NCI-H524 treated with DMSO at 0.1 percent for 48 hours (cell line): ENCODE data around the gene NCS1.

Experiments used
- DNase-seq: peaks from one replicate; lab custom pipeline; 2025; lab: John Stamatoyannopoulos, UW

Gene NCS1

DNA sequence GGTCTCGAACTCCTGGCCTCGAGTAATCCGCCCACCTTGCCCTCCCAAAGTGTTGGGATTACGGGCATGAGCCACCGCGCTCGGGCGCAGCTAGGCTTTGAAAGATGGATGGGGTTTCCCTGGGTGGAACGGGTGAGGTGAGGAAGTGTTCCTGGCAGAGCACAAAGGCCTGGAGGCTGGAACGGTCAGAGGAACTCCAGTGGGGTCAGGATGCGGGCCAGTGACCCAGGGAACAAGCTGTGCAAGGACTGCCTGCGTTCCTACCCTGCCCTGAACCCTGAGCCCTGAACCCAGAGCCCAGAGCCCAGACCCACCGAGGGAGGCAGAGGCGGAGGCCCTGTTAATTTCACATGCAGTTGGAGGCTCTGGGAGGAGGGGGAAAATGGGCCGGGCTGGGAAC, 23.4 kb downstream of the NCS1 start:
- no peak for DNase-seq

GRCh38 chr9:130196643-130197042, 24.4 kb downstream of the NCS1 start:
- DNase-seq: no peak

DNA sequence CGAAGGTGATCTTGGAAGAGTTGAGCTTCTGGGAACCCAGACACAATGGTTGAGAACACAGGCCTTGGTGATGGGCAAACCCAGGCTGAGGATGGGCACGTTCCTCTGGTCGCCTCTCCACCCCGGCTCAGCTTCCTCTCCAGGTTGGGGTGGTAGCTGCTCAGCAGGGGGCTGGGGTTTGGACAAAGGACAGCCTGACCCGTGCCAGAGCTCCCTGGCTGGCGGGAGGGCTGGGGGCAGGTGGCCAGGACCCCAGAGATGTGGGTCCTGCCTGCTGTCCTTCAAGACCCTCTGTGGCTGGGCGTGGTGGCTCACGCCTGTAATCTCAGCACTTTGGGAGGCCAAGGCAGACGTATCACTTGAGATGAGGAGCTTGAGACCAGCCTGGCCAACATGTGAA, 25.2 kb downstream of the NCS1 start:
- no peak for DNase-seq

DNA sequence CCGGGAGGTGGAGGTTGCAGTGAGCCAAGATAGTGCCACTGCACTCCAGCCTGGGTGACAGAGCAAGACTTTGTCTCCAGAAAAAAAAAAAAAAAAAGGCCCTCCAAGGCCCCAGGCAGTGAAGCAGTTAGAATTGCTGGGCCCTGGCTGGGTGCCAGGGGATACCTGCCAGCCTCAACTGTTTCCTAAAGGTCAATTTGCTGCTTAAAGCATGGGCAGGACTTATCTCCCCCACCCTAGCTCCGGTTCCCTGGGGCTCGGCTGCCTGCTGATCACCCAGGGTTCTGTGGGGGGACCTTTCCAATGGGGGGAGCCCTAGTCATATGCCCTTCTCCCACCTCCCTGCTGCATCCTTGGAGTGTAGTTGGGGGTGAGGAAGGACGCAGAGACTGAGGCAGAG, 25.7 kb downstream of the NCS1 start:
- DNase-seq: no peak

DNA sequence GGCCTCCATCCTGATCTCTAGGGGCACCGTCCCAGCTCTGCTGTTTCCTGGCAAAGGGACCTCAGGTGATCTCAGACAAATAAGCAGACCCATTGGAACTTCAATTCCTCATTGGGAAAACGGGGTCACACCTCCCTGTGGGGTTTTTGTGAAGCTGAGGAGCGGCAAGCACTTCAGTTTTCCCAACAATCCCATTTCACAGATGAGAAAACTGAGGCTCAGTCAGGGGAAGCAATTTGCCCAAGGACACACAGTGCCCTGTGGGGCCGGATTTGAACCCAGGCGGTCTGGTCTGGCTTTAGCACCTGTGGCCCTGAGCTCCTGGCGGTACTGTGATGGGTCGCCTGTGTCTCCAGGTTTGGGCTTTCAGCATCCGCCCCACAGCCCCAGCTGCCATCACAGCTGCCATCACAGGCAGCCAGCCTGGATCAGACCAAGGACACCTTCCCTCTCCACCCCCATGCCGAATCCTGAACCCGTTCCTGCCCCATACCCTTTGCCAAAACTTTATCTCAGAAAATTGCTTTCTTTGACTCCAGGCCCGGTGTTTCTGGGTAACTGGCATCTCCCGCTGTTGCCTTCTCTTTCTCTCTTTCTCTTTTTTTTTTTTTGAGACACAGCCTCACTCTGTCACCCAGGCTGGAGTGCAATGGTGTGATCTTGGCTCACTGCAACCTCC, 26.4 kb downstream of the NCS1 start:
- DNase-seq: no peak

- DNase-seq: no peak
Measured at GRCh38 chr9:130199605-130200004, 27.4 kb downstream of the NCS1 start.

- DNase-seq: no peak
Measured at GRCh38 chr9:130200038-130200849, 28.0 kb downstream of the NCS1 start.

- no peak for DNase-seq
Measured at GRCh38 chr9:130201399-130201873, 29.2 kb downstream of the NCS1 start.

DNA sequence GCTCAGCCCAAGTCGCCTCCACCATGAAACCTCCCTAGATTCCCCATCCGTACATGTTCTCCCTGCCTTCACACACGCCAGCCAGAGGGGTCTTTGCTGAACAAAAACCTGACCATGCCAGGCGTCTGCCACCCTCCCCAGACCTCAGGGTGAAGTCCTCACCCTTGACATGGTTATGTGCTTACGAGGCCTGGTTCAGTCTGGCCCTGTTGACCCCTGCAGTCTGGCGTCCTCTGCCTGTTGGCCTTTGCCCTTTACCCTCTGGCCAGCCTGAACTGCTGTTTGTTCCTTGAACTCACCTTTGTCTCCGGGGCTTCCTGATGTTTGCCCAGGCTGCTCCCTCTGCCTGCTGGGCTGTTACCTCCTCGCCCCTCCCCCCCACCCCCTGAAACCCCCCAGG, 29.8 kb downstream of the NCS1 start:
- DNase-seq: no peak

- no peak for DNase-seq
Measured at GRCh38 chr9:130204341-130204740, 32.1 kb downstream of the NCS1 start.

DNA sequence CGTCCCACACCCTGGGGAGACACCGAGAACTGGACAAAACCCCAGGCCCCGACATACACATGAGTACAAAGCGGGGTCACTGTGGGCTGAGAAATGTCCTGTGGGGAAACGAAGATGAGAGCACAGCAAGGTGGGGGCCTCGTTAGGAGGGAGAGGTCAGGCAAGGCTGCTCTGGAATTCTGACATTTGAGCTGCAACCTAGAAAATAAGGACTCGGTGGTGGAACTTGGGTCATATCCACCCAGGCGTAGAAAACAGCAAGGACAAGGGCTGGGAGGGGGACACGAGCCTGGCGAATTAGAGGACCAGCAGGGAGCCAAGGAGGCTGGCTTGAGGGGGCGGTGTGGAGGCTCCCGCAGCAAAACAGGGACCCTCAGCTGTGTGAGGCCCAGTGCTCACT, 32.8 kb downstream of the NCS1 start:
- no peak for DNase-seq

- DNase-seq: no peak
Measured at GRCh38 chr9:130205912-130206311, 33.7 kb downstream of the NCS1 start.

DNA sequence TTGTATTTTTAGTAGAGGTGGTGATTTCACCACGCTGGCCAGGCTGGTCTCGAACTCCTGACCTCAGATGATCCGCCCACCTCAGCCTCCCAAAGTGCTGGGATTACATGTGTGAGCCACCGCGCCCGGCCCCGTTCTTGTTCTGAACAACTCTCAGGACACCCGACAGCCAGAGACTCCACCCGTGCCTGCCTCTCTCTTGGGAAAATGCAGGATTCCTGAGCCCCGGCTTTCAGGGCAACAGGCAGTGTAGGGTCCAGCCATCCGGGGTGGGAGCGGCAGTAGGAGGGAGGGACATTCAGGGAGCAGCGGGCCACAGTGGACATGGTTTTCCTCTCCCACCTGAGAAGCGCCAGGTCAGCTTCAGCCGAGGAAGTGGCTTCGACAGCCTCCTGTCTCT, 34.4 kb downstream of the NCS1 start:
- no peak for DNase-seq

GRCh38 chr9:130207241-130207992, 35.2 kb downstream of the NCS1 start:
- no peak for DNase-seq

DNA sequence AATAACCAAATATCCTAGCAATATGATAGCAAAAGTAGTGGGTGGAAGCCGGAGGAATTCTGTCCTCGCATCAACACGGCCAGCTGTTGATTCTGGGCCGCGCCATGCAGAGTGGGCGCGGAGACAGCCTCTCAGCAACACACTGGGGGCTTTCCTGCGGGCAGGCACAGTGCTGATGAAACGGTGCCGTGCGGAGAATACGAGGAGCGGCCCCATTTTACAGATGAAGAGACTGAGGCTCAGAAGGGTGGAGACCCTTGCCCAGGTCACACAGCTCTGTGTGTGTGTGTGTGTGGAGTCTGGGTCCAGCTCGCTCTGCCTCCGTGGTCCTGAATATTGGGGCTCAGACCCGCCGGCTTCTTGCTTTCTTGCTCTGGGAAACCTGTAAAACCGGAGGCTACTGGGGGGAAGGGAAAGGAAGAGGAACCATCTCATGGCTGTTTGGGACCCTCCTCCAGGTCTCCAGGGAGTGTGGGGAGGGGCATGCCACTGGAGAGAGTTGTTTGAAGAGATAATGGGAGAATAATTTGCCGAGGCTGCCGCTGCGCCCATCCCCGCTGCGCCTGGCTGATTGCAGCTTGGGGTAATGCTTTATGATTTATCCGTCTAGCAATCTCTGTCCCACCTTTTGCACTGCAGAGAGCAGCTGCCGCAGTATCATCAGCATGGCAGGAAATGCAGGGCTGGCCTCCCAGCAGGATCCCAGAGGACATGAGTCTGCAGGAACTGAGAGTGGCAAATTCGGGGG, 36.6 kb downstream of the NCS1 start:
- no peak for DNase-seq

GRCh38 chr9:130209422-130209821, 37.2 kb downstream of the NCS1 start:
- no peak for DNase-seq

GRCh38 chr9:130211548-130212226, 39.5 kb downstream of the NCS1 start:
- DNase-seq: no peak

DNA sequence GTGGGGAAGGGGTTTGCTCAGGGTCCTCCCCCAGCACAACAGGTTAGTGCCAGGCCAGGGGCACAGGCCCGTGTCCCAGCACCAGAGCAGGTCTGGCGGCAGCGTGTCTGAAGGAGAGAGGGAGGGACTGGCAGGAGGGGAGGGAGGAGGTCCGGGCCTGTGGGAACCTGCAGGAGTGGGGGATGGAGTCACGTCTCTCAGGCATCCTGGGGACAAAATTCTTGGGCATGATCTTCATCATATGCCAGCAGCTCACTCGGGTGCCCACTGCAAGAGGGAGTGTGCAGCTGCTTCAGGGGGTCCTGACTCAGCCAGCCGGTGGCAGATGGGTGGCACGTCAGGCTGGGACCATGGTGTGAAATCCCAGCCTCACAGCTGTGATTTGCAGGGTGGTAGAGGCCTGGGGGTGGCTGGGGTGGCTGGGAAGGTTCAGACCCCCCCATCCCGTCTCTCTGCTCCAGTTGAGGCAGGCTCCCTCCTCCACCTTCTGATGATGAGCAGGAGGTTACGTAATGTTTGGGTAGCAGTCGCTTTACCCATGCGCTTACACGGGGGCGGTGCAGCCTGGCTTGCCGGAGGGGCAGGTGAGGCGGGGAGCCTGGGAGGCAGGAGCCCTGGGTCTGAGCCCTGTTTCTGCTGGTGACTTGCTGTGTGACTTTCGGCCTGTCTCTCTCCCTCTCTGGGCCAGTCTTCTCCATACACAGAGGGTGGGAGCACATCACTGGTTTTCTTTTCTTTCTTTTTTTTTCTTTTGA, 40.5 kb downstream of the NCS1 start:
- peak; percentile 43 for DNase-seq

GRCh38 chr9:130213911-130214761, 41.9 kb downstream of the NCS1 start:
- peak; percentile 93 for DNase-seq
